IPS-20b (cell line): ENCODE data around the gene CHI3L1.

Experiments used
- H3K27ac ChIP-seq: one replicate; pipeline ENCODE4 v1.5.1; 2013; ENCODE audit warnings: low read length
- H3K27me3 ChIP-seq: 2 replicates; pipeline ENCODE4 v1.6.1; 2013; ENCODE audit warnings: mild to moderate bottlenecking, low read length, inconsistent platforms; ENCODE audit not compliant: insufficient read depth
- H3K36me3 ChIP-seq: 2 replicates; pipeline ENCODE4 v1.6.1; 2013; ENCODE audit warnings: low read depth, mild to moderate bottlenecking, inconsistent platforms, low read length, moderate library complexity; ENCODE audit not compliant: insufficient read depth
- H3K4me1 ChIP-seq: 2 replicates; pipeline ENCODE4 v1.6.1; 2013; ENCODE audit warnings: mild to moderate bottlenecking, control low read depth, inconsistent platforms, low read length, moderate library complexity; ENCODE audit not compliant: insufficient read depth
- H3K4me3 ChIP-seq: 2 replicates; pipeline ENCODE4 v1.5.1; 2013; ENCODE audit warnings: mild to moderate bottlenecking, low read length, inconsistent platforms
- H3K9ac ChIP-seq: 2 replicates; pipeline ENCODE4 v1.6.1; 2013; ENCODE audit warnings: low read depth, mild to moderate bottlenecking, inconsistent platforms, low read length, moderate library complexity
- H3K9me3 ChIP-seq: 2 replicates; pipeline ENCODE4 v1.6.1; 2013; ENCODE audit warnings: mild to moderate bottlenecking, low read depth, low read length, inconsistent platforms; ENCODE audit not compliant: insufficient read depth

The CHI3L1 gene

DNA sequence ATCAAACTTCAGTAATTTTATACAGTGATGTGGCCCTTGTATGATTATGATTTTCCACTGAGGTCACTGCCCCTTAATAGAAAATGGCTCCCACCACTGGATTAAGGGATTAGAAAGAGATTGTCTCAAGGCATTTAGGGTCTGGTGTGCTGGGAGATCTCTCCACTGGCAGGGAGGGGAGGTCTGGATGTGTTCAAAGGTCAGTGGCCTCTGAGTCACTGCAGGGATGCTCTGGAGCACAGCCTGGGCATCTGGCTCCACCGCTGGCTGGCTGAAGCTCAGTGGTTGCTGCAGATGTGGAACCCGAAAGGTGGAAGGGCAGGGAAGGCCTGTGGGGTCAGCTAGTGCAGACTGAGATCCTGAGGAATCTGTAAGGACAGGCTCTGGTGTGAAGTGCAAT, 18.3 kb upstream of the CHI3L1 start:
- Histone ChIP-seq H3K4me3 (no peak overlapping the region), H3K4me1 (no peaks in the 10 kb centered on the region), H3K9me3 (no peaks in the 10 kb centered on the region), H3K36me3 (no peaks in the 10 kb centered on the region), H3K27ac (no peak overlapping the region), H3K27me3 (no peaks in the 10 kb centered on the region), H3K9ac (no peak overlapping the region)

GRCh38 chr1:203202431-203203245, 16.1 kb upstream of the CHI3L1 start:
- Histone ChIP-seq H3K4me3 (no peak overlapping the region), H3K36me3 (no peaks in the 10 kb centered on the region), H3K27me3 (no peaks in the 10 kb centered on the region), H3K27ac (no peak overlapping the region), H3K4me1 (no peaks in the 10 kb centered on the region), H3K9ac (no peak overlapping the region), H3K9me3 (no peaks in the 10 kb centered on the region)

GRCh38 chr1:203201516-203202205, 15.2 kb upstream of the CHI3L1 start:
- H3K27me3 ChIP-seq = no peaks in the 10 kb centered on the region
- no peak overlapping the region for H3K27ac ChIP-seq
- H3K9ac ChIP-seq = no peak overlapping the region
- no peak overlapping the region for H3K4me3 ChIP-seq
- H3K9me3 ChIP-seq = no peaks in the 10 kb centered on the region
- H3K36me3 ChIP-seq = no peaks in the 10 kb centered on the region
- H3K4me1 ChIP-seq = no peaks in the 10 kb centered on the region

GRCh38 chr1:203200916-203201315, 14.4 kb upstream of the CHI3L1 start:
- H3K27me3 ChIP-seq = no peaks in the 10 kb centered on the region
- H3K27ac ChIP-seq = no peak overlapping the region
- H3K4me3 ChIP-seq = no peak overlapping the region
- no peaks in the 10 kb centered on the region for H3K36me3 ChIP-seq
- H3K9me3 ChIP-seq = no peaks in the 10 kb centered on the region
- no peak overlapping the region for H3K9ac ChIP-seq
- H3K4me1 ChIP-seq = no peaks in the 10 kb centered on the region

DNA sequence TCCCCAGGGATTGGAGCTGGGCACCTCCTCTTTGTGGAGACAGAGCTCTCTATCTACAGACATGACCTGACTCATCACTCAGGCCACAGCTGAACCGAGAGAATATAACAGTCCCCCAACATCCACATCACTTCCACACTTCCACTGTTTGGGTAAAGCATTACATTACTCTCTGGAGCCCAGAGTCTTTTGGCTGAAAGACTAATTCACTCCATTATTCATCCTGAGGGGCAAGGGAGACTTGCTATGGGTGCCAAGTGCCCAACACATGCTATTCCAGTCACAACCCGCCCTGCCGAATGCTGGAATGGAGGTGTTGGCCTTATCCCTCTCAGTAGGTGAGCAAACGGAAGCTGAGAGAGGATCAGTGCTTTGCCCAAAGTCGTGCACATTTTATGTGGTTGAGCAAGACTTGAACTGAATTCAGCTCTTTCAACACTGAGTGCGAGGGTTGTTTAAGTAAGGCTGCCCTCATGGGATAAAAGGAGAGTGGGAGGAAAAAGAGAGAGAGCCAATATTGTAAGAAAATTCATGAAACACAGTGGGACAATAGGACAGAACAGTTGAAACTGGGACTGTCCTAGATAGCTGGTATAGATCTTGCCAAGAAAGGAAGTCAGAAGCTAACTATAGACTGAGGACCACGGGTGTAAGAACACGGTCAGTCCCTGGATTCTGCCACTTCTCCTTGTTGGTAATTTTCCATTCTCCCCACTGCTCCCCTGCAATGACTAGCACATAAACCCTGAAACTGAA, 13.5 kb upstream of the CHI3L1 start:
- H3K27me3 ChIP-seq = no peaks in the 10 kb centered on the region
- no peaks in the 10 kb centered on the region for H3K4me1 ChIP-seq
- no peaks in the 10 kb centered on the region for H3K36me3 ChIP-seq
- no peak overlapping the region for H3K9ac ChIP-seq
- H3K4me3 ChIP-seq = no peak overlapping the region
- H3K27ac ChIP-seq = no peak overlapping the region
- H3K9me3 ChIP-seq = no peaks in the 10 kb centered on the region

DNA sequence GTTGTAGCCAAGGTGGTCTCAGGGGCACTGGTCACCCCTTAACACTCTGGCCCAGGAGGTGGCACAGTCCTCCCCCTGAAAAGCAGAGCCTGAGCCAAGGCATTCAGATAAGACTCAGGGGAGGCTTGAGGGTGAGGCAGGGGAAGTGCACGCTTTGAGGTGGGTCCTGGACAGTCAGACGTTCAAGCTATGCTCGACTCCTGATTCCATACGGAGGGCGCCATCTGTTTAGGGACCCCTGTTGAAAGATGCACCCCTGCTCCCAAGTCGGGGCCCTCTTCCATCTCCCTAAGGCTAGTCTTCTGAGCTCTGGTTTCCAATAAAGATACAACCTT, 12.9 kb upstream of the CHI3L1 start:
- Histone ChIP-seq H3K27ac (no peak overlapping the region), H3K4me1 (no peaks in the 10 kb centered on the region), H3K27me3 (no peaks in the 10 kb centered on the region), H3K4me3 (no peak overlapping the region), H3K9ac (no peak overlapping the region), H3K36me3 (no peaks in the 10 kb centered on the region), H3K9me3 (no peaks in the 10 kb centered on the region)

- Histone ChIP-seq H3K9me3 (no peaks in the 10 kb centered on the region), H3K27me3 (no peaks in the 10 kb centered on the region), H3K4me3 (no peak overlapping the region), H3K27ac (no peak overlapping the region), H3K36me3 (no peaks in the 10 kb centered on the region), H3K4me1 (no peaks in the 10 kb centered on the region), H3K9ac (no peak overlapping the region)
Measured at GRCh38 chr1:203199002-203199401, 12.5 kb upstream of the CHI3L1 start.

DNA sequence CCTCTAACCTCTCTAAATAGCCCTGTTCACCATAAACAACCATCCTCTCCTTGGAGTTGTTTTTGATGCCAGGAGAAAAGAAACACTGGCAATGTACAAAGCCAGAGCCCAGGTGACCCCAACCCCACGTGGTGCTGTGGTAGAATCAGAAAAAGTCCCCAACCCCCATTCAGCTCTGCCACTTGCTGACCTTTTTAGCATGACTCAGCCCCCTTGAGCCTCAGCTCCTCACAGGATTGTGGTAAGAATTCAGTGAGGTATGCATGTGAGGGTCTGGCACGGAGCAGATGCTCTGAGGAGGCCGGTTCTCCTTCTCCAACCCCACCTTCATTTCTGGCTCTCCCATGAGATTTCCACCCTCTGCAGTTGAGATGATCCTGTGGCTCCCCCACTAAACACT, 11.1 kb upstream of the CHI3L1 start:
- Histone ChIP-seq H3K36me3 (no peaks in the 10 kb centered on the region), H3K9ac (no peak overlapping the region), H3K9me3 (no peaks in the 10 kb centered on the region), H3K27ac (no peak overlapping the region), H3K4me1 (no peaks in the 10 kb centered on the region), H3K27me3 (no peaks in the 10 kb centered on the region), H3K4me3 (no peak overlapping the region)

GRCh38 chr1:203196371-203196770, 9.9 kb upstream of the CHI3L1 start:
- Histone ChIP-seq H3K27ac (no peak overlapping the region), H3K9ac (no peak overlapping the region), H3K27me3 (no peaks in the 10 kb centered on the region), H3K4me1 (no peaks in the 10 kb centered on the region), H3K9me3 (no peaks in the 10 kb centered on the region), H3K4me3 (no peak overlapping the region), H3K36me3 (no peaks in the 10 kb centered on the region)

GRCh38 chr1:203190949-203191348, 4.4 kb upstream of the CHI3L1 start:
- Histone ChIP-seq H3K9me3 (no peaks in the 10 kb centered on the region), H3K4me3 (no peak overlapping the region), H3K36me3 (no peaks in the 10 kb centered on the region), H3K27ac (no peak overlapping the region), H3K4me1 (peaks cover 16% of the 10 kb centered on the region), H3K9ac (no peak overlapping the region), H3K27me3 (no peaks in the 10 kb centered on the region)

- Histone ChIP-seq H3K4me1 (peaks cover 21% of the 10 kb centered on the region), H3K36me3 (no peaks in the 10 kb centered on the region), H3K27ac (no peak overlapping the region), H3K27me3 (no peaks in the 10 kb centered on the region), H3K4me3 (no peak overlapping the region), H3K9ac (no peak overlapping the region), H3K9me3 (no peaks in the 10 kb centered on the region)
Measured at GRCh38 chr1:203189951-203190352, 3.4 kb upstream of the CHI3L1 start.
